Panc1 (cell line): ENCODE data around the gene POLR3E. TPM values are rescaled to one million over a fixed set of nuclear protein-coding genes. Genes with fewer than 3 reads are reported as not detected.

Experiments used
- ATAC-seq: fragments of 200-7000 bp; cut with Tn5 transposase; 2 replicates; pipeline ENCODE4 v1.9.1; 2020; ENCODE audit warnings: mild to moderate bottlenecking, moderate library complexity
- BruUV-seq: library from RNA; stranded (reverse); fragments of 400-500 nt; replicated peaks from 2 replicates; lab custom pipeline; 2021; lab: Mats Ljungman, UMichigan
- CTCF ChIA-PET: fragments of 300-600 bp; sonication (Branson Sonifier 250); formaldehyde crosslinking; loops from one replicate; lab custom pipeline; 2022; ENCODE audit warnings: antibody characterized with exemption; lab: Charles Lee
- POLR2A ChIA-PET: fragments of 300-600 bp; sonication (Branson Sonifier 250); formaldehyde crosslinking; loops from one replicate; lab custom pipeline; 2022; ENCODE audit warnings: antibody characterized with exemption; lab: Charles Lee
- DNase-seq: peaks from one replicate; pipeline ENCODE4 v3.0.0-alpha.2; 2010; ENCODE audit warnings: low read depth, low spot score
- H3K27ac ChIP-seq: 2 replicates; pipeline ENCODE4 v1.5.1; 2011; ENCODE audit warnings: mild to moderate bottlenecking, low read length, inconsistent platforms
- H3K27me3 ChIP-seq: fragments of 200-500 bp; sonication (Bioruptor generic); 2 replicates; pipeline ENCODE4 v1.6.0; 2014; ENCODE audit warnings: low read length, inconsistent platforms; ENCODE audit not compliant: control insufficient read depth, insufficient read depth
- H3K36me3 ChIP-seq: fragments of 200-500 bp; sonication (Bioruptor generic); 2 replicates; pipeline ENCODE4 v1.5.1; 2014; ENCODE audit warnings: inconsistent platforms, mild to moderate bottlenecking, low read length, moderate library complexity; ENCODE audit not compliant: control insufficient read depth, insufficient read depth
- H3K4me1 ChIP-seq: 2 replicates; pipeline ENCODE4 v1.5.1; 2011; ENCODE audit warnings: inconsistent platforms, mild to moderate bottlenecking, low read length, moderate library complexity; ENCODE audit not compliant: control insufficient read depth, insufficient read depth
- H3K4me3 ChIP-seq, 2 experiments: 2 replicates each; pipeline ENCODE4 v1.5.1; 2011 to 2012; ENCODE audit warnings: low read depth in 2 of 2, low read length in 2 of 2, mild to moderate bottlenecking in 2 of 2, inconsistent platforms in 1 of 2, moderate library complexity in 1 of 2
- H3K9me3 ChIP-seq: fragments of 200-500 bp; sonication (Bioruptor generic); 2 replicates; pipeline ENCODE4 v1.5.1; 2014; ENCODE audit warnings: low read depth, mild to moderate bottlenecking, inconsistent platforms, low read length, moderate library complexity; ENCODE audit not compliant: control insufficient read depth, insufficient read depth
- POLR2AphosphoS5 ChIP-seq: IDR thresholded peaks from 2 replicates; pipeline ENCODE4 v1.6.1; 2012; ENCODE audit warnings: mild to moderate bottlenecking, low read depth, low read length, moderate library complexity
- SIN3A ChIP-seq: IDR thresholded peaks from 2 replicates; pipeline ENCODE4 v1.6.1; 2012; ENCODE audit warnings: low read depth, mild to moderate bottlenecking, low read length, moderate library complexity, borderline replicate concordance; ENCODE audit not compliant: insufficient read depth
- TCF7L2 ChIP-seq: IDR thresholded peaks from 2 replicates; pipeline ENCODE4 v1.6.1; 2011; ENCODE audit warnings: mild to moderate bottlenecking, low read depth, low read length, inconsistent platforms
- in situ Hi-C: cut with HindIII; loops from 2 replicates; pipeline ENCODE4 v1.10.0; 2016; ENCODE audit warnings: low sequenced_read_pairs, low pct_unique_long_range_greater_than_20kb
- intact Hi-C: fragments of 100-400 bp; cut with micrococcal nuclease; formaldehyde crosslinking; loops from one replicate; pipeline ENCODE4 v1.10.0; 2022; ENCODE audit not compliant: unreplicated experiment
- total RNA-seq: library from RNA; stranded (reverse); gene quantifications from one replicate; pipeline ENCODE4 v1.2.1, GENCODE V29; 2021; ENCODE audit not compliant: unreplicated experiment
- TF ChIP-seq, protein P1 (sequence below): fragments of 450-650 bp; IDR thresholded peaks from 2 replicates; pipeline ENCODE4 v1.5.1; 2017; ENCODE audit warnings: mild to moderate bottlenecking
- TF ChIP-seq, protein P2 (sequence below), 2 experiments: IDR thresholded peaks; 2 replicates each; pipeline ENCODE4 v1.6.1; 2011 to 2012; ENCODE audit warnings: low read depth in 2 of 2, control low read depth in 1 of 2, low read length in 1 of 2, mild to moderate bottlenecking in 1 of 2, moderate library complexity in 1 of 2; ENCODE audit not compliant: insufficient read depth in 1 of 2

POLR3E gene
- total RNA-seq, 1 experiment from 2014 or later: 45.2 TPM

DNA sequence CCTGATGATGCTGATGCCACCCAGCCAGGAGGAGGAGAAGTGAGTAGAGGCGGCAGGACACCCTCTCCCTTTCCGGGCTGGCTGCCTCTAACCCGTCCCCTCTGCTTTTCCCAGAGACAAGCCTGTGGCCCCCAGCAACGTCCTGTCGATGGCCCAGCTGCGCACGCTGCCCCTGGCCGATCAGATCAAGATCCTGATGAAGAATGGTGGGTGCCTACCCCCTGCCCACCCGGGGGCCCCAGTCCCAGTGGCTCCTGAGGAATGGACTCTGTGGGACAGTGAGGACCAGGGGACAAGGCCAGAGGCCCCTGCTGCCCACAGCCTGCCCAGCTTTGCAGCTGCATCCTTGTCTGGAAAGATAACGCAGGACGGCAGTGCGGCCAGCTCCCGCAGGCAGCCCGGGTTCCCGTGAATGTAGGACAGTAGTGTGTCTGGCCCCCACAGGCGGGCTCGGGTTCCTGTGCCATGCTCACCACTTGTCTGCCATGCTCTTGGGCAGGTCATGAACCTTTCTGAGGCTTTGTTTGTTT is 19.9 kb downstream of the POLR3E start:
- ATAC-seq (no peak), DNase-seq (no peak)
- intact Hi-C loops: no loop called here
- in situ Hi-C loops: no loop called here
- H3K9me3 ChIP-seq: no peaks in the 10 kb centered on the region
- TF ChIP-seq SIN3A (no peak), POLR2AphosphoS5 (no peak), TCF7L2 (no peak)
- TF ChIP-seq, protein P1, sequence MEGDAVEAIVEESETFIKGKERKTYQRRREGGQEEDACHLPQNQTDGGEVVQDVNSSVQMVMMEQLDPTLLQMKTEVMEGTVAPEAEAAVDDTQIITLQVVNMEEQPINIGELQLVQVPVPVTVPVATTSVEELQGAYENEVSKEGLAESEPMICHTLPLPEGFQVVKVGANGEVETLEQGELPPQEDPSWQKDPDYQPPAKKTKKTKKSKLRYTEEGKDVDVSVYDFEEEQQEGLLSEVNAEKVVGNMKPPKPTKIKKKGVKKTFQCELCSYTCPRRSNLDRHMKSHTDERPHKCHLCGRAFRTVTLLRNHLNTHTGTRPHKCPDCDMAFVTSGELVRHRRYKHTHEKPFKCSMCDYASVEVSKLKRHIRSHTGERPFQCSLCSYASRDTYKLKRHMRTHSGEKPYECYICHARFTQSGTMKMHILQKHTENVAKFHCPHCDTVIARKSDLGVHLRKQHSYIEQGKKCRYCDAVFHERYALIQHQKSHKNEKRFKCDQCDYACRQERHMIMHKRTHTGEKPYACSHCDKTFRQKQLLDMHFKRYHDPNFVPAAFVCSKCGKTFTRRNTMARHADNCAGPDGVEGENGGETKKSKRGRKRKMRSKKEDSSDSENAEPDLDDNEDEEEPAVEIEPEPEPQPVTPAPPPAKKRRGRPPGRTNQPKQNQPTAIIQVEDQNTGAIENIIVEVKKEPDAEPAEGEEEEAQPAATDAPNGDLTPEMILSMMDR: no peak
- TF ChIP-seq, protein P2, sequence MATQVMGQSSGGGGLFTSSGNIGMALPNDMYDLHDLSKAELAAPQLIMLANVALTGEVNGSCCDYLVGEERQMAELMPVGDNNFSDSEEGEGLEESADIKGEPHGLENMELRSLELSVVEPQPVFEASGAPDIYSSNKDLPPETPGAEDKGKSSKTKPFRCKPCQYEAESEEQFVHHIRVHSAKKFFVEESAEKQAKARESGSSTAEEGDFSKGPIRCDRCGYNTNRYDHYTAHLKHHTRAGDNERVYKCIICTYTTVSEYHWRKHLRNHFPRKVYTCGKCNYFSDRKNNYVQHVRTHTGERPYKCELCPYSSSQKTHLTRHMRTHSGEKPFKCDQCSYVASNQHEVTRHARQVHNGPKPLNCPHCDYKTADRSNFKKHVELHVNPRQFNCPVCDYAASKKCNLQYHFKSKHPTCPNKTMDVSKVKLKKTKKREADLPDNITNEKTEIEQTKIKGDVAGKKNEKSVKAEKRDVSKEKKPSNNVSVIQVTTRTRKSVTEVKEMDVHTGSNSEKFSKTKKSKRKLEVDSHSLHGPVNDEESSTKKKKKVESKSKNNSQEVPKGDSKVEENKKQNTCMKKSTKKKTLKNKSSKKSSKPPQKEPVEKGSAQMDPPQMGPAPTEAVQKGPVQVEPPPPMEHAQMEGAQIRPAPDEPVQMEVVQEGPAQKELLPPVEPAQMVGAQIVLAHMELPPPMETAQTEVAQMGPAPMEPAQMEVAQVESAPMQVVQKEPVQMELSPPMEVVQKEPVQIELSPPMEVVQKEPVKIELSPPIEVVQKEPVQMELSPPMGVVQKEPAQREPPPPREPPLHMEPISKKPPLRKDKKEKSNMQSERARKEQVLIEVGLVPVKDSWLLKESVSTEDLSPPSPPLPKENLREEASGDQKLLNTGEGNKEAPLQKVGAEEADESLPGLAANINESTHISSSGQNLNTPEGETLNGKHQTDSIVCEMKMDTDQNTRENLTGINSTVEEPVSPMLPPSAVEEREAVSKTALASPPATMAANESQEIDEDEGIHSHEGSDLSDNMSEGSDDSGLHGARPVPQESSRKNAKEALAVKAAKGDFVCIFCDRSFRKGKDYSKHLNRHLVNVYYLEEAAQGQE (IDR thresholded peaks at IDR 0.05; ENCODE audit: insufficient read depth in 1 of 2, low read depth in 2 of 2, low read length in 1 of 2): no peak
- H3K27ac ChIP-seq: no peak overlapping the region
- no peaks in the 10 kb centered on the region for H3K27me3 ChIP-seq
- CTCF ChIA-PET: no interaction called here
- H3K4me1 ChIP-seq: no peaks in the 10 kb centered on the region
- no peaks in the 10 kb centered on the region; the same call in 1 of the 2 replicates for H3K36me3 ChIP-seq
- POLR2A ChIA-PET: no interaction called here
- no TSS peak for BruUV-seq
- H3K4me3 ChIP-seq: no peak overlapping the region

DNA sequence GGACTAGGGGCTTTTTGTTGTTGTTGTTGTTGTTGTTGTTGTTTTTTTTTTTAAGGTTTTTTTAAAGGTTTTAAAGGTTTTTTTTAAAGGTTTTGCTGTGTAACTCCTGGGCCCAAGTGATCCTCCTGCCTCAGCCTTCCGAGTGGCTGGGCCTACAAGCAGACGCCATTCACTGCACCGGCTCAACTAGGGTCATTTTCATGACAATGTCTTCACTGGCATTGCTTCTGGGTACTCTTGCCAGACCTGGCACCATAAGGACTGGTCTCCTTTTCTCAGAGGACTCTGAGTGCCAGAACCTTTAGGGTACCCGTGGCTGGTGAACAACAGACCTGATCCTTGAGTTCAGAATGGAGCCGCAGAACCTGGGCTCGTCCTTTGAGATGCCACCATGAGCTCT is 20.4 kb downstream of the POLR3E start:
- CTCF ChIA-PET: no interaction called here
- no peaks in the 10 kb centered on the region for H3K9me3 ChIP-seq
- H3K4me3 ChIP-seq: no peak overlapping the region
- POLR2A ChIA-PET: no interaction called here
- no peaks in the 10 kb centered on the region for H3K4me1 ChIP-seq
- DNase-seq (no peak), ATAC-seq (no peak)
- TF ChIP-seq, protein P2 (IDR thresholded peaks at IDR 0.05; ENCODE audit: insufficient read depth in 1 of 2, low read depth in 2 of 2, low read length in 1 of 2): no peak
- no peak for TF ChIP-seq POLR2AphosphoS5
- TF ChIP-seq SIN3A: no peak
- TF ChIP-seq TCF7L2: no peak
- TF ChIP-seq, protein P1: no peak
- in situ Hi-C loops (no loop called here), intact Hi-C loops (no loop called here)
- no peaks in the 10 kb centered on the region; the same call in 1 of the 2 replicates for H3K36me3 ChIP-seq
- no TSS peak for BruUV-seq
- H3K27ac ChIP-seq: no peak overlapping the region
- H3K27me3 ChIP-seq: no peaks in the 10 kb centered on the region
